GM23338 (cell line): ENCODE measurements around the gene AAGAB. TPM values are rescaled to one million over a fixed set of nuclear protein-coding genes. Genes with fewer than 3 reads are reported as not detected.

ENCODE experiments used
- ATAC-seq: fragments of 200-7000 bp; cut with Tn5 transposase; 3 replicates; pipeline ENCODE4 v1.9.1; 2020
- DNase-seq: peaks from one replicate; pipeline ENCODE4 v3.0.0-alpha.2; 2015; ENCODE audit warnings: low spot score
- H2AFZ ChIP-seq: fragments of 200-600 bp; sonication (generic); 2 replicates; pipeline ENCODE4 v1.8.0; 2016; ENCODE audit warnings: antibody characterized with exemption, mild to moderate bottlenecking, moderate library complexity
- H3F3A ChIP-seq: fragments of 200-600 bp; sonication (generic); replicated peaks from 2 replicates; pipeline ENCODE4 v1.8.0; 2017; ENCODE audit warnings: antibody characterized with exemption, mixed run types, low read depth
- H3K27ac ChIP-seq: fragments of 200-600 bp; sonication (generic); 2 replicates; pipeline ENCODE4 v1.6.1; 2016; ENCODE audit warnings: low read depth
- H3K27me3 ChIP-seq: fragments of 200-600 bp; sonication (generic); 2 replicates; pipeline ENCODE4 v1.8.0; 2016; ENCODE audit warnings: mild to moderate bottlenecking, mixed run types, moderate library complexity; ENCODE audit not compliant: insufficient read depth
- H3K36me3 ChIP-seq: fragments of 200-600 bp; sonication (generic); 2 replicates; pipeline ENCODE4 v1.8.0; 2016; ENCODE audit warnings: mild to moderate bottlenecking; ENCODE audit not compliant: insufficient read depth
- H3K4me1 ChIP-seq: fragments of 200-600 bp; sonication (generic); 2 replicates; pipeline ENCODE4 v1.8.0; 2016; ENCODE audit warnings: mild to moderate bottlenecking, moderate library complexity; ENCODE audit not compliant: insufficient read depth
- H3K4me2 ChIP-seq: fragments of 200-600 bp; sonication (generic); 2 replicates; pipeline ENCODE4 v1.7.1; 2017; ENCODE audit warnings: mixed run types
- H3K4me3 ChIP-seq: fragments of 200-600 bp; sonication (generic); 2 replicates; pipeline ENCODE4 v1.6.1; 2016; ENCODE audit warnings: mixed run types
- H3K79me2 ChIP-seq: fragments of 200-600 bp; sonication (generic); replicated peaks from 2 replicates; pipeline ENCODE4 v1.8.0; 2017; ENCODE audit warnings: mild to moderate bottlenecking; ENCODE audit not compliant: insufficient read depth
- H3K9me2 ChIP-seq: fragments of 200-600 bp; sonication (generic); 2 replicates; pipeline ENCODE4 v1.8.0; 2017; ENCODE audit not compliant: insufficient read depth
- H4K20me1 ChIP-seq: fragments of 200-600 bp; sonication (generic); replicated peaks from 2 replicates; pipeline ENCODE4 v1.8.0; 2017; ENCODE audit warnings: mild to moderate bottlenecking; ENCODE audit not compliant: insufficient read depth
- H3K27ac Mint-ChIP-seq: 2 replicates; pipeline ENCODE4 v1.8.0; 2020; ENCODE audit warnings: inconsistent platforms, mild to moderate bottlenecking, moderate library complexity, mixed read lengths
- H3K27me3 Mint-ChIP-seq: 3 replicates; pipeline ENCODE4 v1.8.0; 2022; ENCODE audit warnings: low read depth, mild to moderate bottlenecking, moderate library complexity, mixed read lengths, inconsistent platforms; ENCODE audit not compliant: insufficient read depth, poor library complexity
- H3K36me3 Mint-ChIP-seq: 3 replicates; pipeline ENCODE4 v1.8.0; 2021; ENCODE audit warnings: low read depth, mild to moderate bottlenecking, inconsistent platforms, moderate library complexity, mixed read lengths
- H3K4me1 Mint-ChIP-seq: 3 replicates; pipeline ENCODE4 v1.8.0; 2020; ENCODE audit warnings: mild to moderate bottlenecking, inconsistent platforms, mixed read lengths
- H3K4me3 Mint-ChIP-seq: 3 replicates; pipeline ENCODE4 v1.8.0; 2021; ENCODE audit warnings: moderate library complexity, mild to moderate bottlenecking, inconsistent platforms, mixed read lengths
- H3K9me3 Mint-ChIP-seq: 3 replicates; pipeline ENCODE4 v1.8.0; 2020; ENCODE audit warnings: moderate library complexity, mild to moderate bottlenecking, inconsistent platforms, mixed read lengths
- EZH2 ChIP-seq: fragments of 200-600 bp; sonication (generic); IDR thresholded peaks from one replicate; pipeline ENCODE4 v1.8.0; 2017; ENCODE audit warnings: antibody characterized with exemption, mild to moderate bottlenecking, low read depth; ENCODE audit not compliant: unreplicated experiment
- EZH2phosphoT487 ChIP-seq: fragments of 200-600 bp; sonication (generic); IDR thresholded peaks from one replicate; pipeline ENCODE4 v1.8.1; 2018; ENCODE audit warnings: antibody characterized with exemption; ENCODE audit not compliant: unreplicated experiment
- NANOG ChIP-seq: IDR thresholded peaks from 2 replicates; pipeline ENCODE4 v1.6.1; 2016; ENCODE audit warnings: antibody characterized with exemption, borderline replicate concordance
- POLR2AphosphoS5 ChIP-seq: IDR thresholded peaks from 2 replicates; pipeline ENCODE4 v1.6.1; 2016; ENCODE audit warnings: antibody characterized with exemption, low read depth
- STAT1 ChIP-seq: IDR thresholded peaks from one replicate; pipeline ENCODE4 v1.6.1; 2016; ENCODE audit warnings: antibody characterized with exemption; ENCODE audit not compliant: unreplicated experiment
- ZNF331 ChIP-seq: fragments of 250-450 bp; sonication (Bioruptor Pico); IDR thresholded peaks from 2 replicates; pipeline ENCODE4 v1.5.0; 2020; ENCODE audit warnings: low read depth, mild to moderate bottlenecking, moderate library complexity
- polyA plus RNA-seq: library from polyadenylated mRNA; unstranded; fragments of >200 nt; fragmentation: Nextera tagmentation; extraction: Ambion mirVana; gene quantifications from 2 replicates; pipeline ENCODE4 v1.2.1, GENCODE V29; 2016
- total RNA-seq: library from RNA; depleted of rRNA; stranded (reverse); fragments of >200 nt; shearing (Covaris generic); gene quantifications from 2 replicates; pipeline ENCODE4 v1.2.3, GENCODE V29; 2014
- TF ChIP-seq, protein P1 (sequence below): fragments of 250-450 bp; sonication (Bioruptor Pico); IDR thresholded peaks from 2 replicates; pipeline ENCODE4 v1.5.0; 2020; ENCODE audit warnings: mild to moderate bottlenecking, moderate library complexity
- TF ChIP-seq, protein P2 (sequence below), 2 experiments: fragments of 200-600 bp in 1 of 2; sonication (generic) in 1 of 2; conservative IDR thresholded peaks; 2 replicates each; pipeline versions ENCODE4 v1.5.1 to v1.6.1; 2016 to 2017; ENCODE audit warnings: antibody characterized with exemption in 2 of 2, low read depth in 2 of 2, mild to moderate bottlenecking in 2 of 2, moderate library complexity in 1 of 2
- TF ChIP-seq, protein P3 (sequence below): IDR thresholded peaks from 2 replicates; pipeline ENCODE4 v1.6.1; 2016; ENCODE audit warnings: antibody characterized with exemption
- TF ChIP-seq, protein P4 (sequence below): IDR thresholded peaks from one replicate; pipeline ENCODE4 v1.6.1; 2018; ENCODE audit warnings: antibody characterized with exemption; ENCODE audit not compliant: unreplicated experiment

The AAGAB gene
- total and polyA plus RNA-seq, 2 experiments from 2014 or later: 20.8 to 42.8 TPM

DNA sequence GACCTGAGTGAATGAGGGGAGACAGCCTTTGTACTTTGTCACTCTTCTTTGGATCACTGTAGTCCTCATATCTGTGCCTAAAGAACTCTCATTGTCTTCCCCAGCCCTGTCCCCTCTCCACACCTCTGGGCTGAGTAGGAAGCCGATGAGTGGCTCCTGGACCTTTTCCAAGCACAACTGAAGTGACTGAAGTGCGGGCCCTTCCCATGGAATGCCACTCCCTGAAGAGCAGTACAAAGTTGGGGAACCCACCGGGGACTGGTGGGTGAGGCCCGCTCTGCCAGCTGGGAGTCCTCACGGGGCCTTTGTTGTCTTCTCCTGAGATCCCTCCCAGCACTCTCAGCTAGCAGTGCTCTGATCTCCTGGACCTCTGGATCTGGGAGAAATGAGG is 90.1 kb downstream of the AAGAB start (continued):
- TF ChIP-seq, protein P1, sequence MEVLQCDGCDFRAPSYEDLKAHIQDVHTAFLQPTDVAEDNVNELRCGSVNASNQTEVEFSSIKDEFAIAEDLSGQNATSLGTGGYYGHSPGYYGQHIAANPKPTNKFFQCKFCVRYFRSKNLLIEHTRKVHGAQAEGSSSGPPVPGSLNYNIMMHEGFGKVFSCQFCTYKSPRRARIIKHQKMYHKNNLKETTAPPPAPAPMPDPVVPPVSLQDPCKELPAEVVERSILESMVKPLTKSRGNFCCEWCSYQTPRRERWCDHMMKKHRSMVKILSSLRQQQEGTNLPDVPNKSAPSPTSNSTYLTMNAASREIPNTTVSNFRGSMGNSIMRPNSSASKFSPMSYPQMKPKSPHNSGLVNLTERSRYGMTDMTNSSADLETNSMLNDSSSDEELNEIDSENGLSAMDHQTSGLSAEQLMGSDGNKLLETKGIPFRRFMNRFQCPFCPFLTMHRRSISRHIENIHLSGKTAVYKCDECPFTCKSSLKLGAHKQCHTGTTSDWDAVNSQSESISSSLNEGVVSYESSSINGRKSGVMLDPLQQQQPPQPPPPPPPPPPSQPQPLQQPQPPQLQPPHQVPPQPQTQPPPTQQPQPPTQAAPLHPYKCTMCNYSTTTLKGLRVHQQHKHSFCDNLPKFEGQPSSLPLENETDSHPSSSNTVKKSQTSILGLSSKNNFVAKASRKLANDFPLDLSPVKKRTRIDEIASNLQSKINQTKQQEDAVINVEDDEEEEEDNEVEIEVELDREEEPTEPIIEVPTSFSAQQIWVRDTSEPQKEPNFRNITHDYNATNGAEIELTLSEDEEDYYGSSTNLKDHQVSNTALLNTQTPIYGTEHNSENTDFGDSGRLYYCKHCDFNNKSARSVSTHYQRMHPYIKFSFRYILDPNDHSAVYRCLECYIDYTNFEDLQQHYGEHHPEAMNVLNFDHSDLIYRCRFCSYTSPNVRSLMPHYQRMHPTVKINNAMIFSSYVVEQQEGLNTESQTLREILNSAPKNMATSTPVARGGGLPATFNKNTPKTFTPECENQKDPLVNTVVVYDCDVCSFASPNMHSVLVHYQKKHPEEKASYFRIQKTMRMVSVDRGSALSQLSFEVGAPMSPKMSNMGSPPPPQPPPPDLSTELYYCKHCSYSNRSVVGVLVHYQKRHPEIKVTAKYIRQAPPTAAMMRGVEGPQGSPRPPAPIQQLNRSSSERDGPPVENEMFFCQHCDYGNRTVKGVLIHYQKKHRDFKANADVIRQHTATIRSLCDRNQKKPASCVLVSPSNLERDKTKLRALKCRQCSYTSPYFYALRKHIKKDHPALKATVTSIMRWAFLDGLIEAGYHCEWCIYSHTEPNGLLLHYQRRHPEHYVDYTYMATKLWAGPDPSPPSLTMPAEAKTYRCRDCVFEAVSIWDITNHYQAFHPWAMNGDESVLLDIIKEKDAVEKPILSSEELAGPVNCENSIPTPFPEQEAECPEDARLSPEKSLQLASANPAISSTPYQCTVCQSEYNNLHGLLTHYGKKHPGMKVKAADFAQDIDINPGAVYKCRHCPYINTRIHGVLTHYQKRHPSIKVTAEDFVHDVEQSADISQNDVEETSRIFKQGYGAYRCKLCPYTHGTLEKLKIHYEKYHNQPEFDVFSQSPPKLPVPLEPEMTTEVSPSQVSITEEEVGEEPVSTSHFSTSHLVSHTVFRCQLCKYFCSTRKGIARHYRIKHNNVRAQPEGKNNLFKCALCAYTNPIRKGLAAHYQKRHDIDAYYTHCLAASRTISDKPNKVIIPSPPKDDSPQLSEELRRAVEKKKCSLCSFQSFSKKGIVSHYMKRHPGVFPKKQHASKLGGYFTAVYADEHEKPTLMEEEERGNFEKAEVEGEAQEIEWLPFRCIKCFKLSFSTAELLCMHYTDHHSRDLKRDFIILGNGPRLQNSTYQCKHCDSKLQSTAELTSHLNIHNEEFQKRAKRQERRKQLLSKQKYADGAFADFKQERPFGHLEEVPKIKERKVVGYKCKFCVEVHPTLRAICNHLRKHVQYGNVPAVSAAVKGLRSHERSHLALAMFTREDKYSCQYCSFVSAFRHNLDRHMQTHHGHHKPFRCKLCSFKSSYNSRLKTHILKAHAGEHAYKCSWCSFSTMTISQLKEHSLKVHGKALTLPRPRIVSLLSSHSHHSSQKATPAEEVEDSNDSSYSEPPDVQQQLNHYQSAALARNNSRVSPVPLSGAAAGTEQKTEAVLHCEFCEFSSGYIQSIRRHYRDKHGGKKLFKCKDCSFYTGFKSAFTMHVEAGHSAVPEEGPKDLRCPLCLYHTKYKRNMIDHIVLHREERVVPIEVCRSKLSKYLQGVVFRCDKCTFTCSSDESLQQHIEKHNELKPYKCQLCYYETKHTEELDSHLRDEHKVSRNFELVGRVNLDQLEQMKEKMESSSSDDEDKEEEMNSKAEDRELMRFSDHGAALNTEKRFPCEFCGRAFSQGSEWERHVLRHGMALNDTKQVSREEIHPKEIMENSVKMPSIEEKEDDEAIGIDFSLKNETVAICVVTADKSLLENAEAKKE (CRISPR knock-in tag): no peak
- TF ChIP-seq EZH2 (no peak), POLR2AphosphoS5 (no peak), ZNF331 (CRISPR knock-in tag) (no peak)
- TF ChIP-seq, protein P2, sequence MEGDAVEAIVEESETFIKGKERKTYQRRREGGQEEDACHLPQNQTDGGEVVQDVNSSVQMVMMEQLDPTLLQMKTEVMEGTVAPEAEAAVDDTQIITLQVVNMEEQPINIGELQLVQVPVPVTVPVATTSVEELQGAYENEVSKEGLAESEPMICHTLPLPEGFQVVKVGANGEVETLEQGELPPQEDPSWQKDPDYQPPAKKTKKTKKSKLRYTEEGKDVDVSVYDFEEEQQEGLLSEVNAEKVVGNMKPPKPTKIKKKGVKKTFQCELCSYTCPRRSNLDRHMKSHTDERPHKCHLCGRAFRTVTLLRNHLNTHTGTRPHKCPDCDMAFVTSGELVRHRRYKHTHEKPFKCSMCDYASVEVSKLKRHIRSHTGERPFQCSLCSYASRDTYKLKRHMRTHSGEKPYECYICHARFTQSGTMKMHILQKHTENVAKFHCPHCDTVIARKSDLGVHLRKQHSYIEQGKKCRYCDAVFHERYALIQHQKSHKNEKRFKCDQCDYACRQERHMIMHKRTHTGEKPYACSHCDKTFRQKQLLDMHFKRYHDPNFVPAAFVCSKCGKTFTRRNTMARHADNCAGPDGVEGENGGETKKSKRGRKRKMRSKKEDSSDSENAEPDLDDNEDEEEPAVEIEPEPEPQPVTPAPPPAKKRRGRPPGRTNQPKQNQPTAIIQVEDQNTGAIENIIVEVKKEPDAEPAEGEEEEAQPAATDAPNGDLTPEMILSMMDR (conservative IDR thresholded peaks at IDR 0.05; ENCODE audit: low read depth in 2 of 2): no peak

DNA sequence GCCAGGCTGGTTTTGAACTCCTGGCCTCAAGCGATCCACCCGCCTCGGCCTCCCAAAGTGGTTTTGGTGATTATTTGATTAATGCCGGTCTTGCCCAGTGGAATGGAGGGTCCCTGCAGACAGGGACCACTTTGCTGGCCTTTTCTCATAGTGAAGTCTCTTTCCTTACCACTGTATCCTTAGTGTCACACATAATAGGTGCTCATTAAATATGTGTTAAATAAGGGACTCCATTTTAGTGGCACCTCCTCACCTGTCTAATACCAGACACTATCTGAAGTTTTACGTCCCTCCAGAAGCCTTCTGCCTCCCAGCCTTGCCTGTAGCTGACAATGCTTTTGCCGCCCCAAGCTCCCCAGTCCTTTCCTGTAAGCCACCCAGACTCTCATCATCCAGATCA is 91.3 kb downstream of the AAGAB start:
- Histone ChIP-seq H3K79me2 (no peaks in the 10 kb centered on the region), H3K9me2 (no peaks in the 10 kb centered on the region), H3K27ac (no peak overlapping the region), H2AFZ (no peak overlapping the region), H3K4me3 (no peak overlapping the region), H3K36me3 (no peaks in the 10 kb centered on the region), H3F3A (peaks cover 15% of the 10 kb centered on the region; the same call in 1 of the 2 replicates), H4K20me1 (no peaks in the 10 kb centered on the region; the same call in 1 of the 2 replicates), H3K4me2 (no peak overlapping the region), H3K27me3 (no peaks in the 10 kb centered on the region), H3K4me1 (peaks cover 28% of the 10 kb centered on the region)
- Mint-ChIP-seq H3K27ac (no peak overlapping the region), H3K36me3 (peaks cover 14% of the 10 kb centered on the region), H3K4me3 (no peak overlapping the region), H3K9me3 (no peaks in the 10 kb centered on the region), H3K27me3 (peaks cover 14% of the 10 kb centered on the region), H3K4me1 (peaks cover 41% of the 10 kb centered on the region)
- ATAC-seq (no peak), DNase-seq (no peak)
- TF ChIP-seq, protein P3, sequence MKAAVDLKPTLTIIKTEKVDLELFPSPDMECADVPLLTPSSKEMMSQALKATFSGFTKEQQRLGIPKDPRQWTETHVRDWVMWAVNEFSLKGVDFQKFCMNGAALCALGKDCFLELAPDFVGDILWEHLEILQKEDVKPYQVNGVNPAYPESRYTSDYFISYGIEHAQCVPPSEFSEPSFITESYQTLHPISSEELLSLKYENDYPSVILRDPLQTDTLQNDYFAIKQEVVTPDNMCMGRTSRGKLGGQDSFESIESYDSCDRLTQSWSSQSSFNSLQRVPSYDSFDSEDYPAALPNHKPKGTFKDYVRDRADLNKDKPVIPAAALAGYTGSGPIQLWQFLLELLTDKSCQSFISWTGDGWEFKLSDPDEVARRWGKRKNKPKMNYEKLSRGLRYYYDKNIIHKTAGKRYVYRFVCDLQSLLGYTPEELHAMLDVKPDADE: no peak
- TF ChIP-seq, protein P4, sequence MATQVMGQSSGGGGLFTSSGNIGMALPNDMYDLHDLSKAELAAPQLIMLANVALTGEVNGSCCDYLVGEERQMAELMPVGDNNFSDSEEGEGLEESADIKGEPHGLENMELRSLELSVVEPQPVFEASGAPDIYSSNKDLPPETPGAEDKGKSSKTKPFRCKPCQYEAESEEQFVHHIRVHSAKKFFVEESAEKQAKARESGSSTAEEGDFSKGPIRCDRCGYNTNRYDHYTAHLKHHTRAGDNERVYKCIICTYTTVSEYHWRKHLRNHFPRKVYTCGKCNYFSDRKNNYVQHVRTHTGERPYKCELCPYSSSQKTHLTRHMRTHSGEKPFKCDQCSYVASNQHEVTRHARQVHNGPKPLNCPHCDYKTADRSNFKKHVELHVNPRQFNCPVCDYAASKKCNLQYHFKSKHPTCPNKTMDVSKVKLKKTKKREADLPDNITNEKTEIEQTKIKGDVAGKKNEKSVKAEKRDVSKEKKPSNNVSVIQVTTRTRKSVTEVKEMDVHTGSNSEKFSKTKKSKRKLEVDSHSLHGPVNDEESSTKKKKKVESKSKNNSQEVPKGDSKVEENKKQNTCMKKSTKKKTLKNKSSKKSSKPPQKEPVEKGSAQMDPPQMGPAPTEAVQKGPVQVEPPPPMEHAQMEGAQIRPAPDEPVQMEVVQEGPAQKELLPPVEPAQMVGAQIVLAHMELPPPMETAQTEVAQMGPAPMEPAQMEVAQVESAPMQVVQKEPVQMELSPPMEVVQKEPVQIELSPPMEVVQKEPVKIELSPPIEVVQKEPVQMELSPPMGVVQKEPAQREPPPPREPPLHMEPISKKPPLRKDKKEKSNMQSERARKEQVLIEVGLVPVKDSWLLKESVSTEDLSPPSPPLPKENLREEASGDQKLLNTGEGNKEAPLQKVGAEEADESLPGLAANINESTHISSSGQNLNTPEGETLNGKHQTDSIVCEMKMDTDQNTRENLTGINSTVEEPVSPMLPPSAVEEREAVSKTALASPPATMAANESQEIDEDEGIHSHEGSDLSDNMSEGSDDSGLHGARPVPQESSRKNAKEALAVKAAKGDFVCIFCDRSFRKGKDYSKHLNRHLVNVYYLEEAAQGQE: no peak
- TF ChIP-seq EZH2phosphoT487: no peak
- TF ChIP-seq STAT1: no peak
- no peak for TF ChIP-seq NANOG
